H9 (cell line): ENCODE data around the gene CPSF4L. TPM values are rescaled to one million over a fixed set of nuclear protein-coding genes. Genes with fewer than 3 reads are reported as not detected.

Experiments
- DNase-seq: peaks from one replicate; pipeline ENCODE4 v3.0.0-alpha.2; 2017
- H2AFZ ChIP-seq: one replicate; pipeline ENCODE4 v1.6.1; 2013; ENCODE audit warnings: mild to moderate bottlenecking, low read length, control low read depth, moderate library complexity
- H2AK5ac ChIP-seq: 2 replicates; pipeline ENCODE4 v1.6.1; 2013; ENCODE audit warnings: low read length, control low read depth, mixed read lengths; ENCODE audit not compliant: insufficient read length
- H2BK120ac ChIP-seq: one replicate; pipeline ENCODE4 v1.6.1; 2013; ENCODE audit warnings: low read depth, mild to moderate bottlenecking, low read length, control low read depth, inconsistent platforms; ENCODE audit not compliant: poor library complexity, severe bottlenecking
- H2BK12ac ChIP-seq: 2 replicates; pipeline ENCODE4 v1.6.1; 2013; ENCODE audit warnings: low read length, control low read depth, mixed read lengths, low read depth; ENCODE audit not compliant: insufficient read length
- H2BK15ac ChIP-seq: 2 replicates; pipeline ENCODE4 v1.6.1; 2013; ENCODE audit warnings: low read depth, low read length, control low read depth
- H2BK20ac ChIP-seq: one replicate; pipeline ENCODE4 v1.6.1; 2013; ENCODE audit warnings: low read depth, mild to moderate bottlenecking, low read length, control low read depth, inconsistent platforms; ENCODE audit not compliant: poor library complexity, severe bottlenecking
- H2BK5ac ChIP-seq: 2 replicates; pipeline ENCODE4 v1.6.1; 2013; ENCODE audit warnings: low read length, control low read depth, mixed read lengths; ENCODE audit not compliant: insufficient read length
- H3K14ac ChIP-seq: 2 replicates; pipeline ENCODE4 v1.6.1; 2013; ENCODE audit warnings: low read length, control low read depth; ENCODE audit not compliant: insufficient read depth
- H3K18ac ChIP-seq: 2 replicates; pipeline ENCODE4 v1.6.1; 2013; ENCODE audit warnings: low read depth, mild to moderate bottlenecking, mixed read lengths, low read length, control low read depth; ENCODE audit not compliant: insufficient read length
- H3K23ac ChIP-seq: 2 replicates; pipeline ENCODE4 v1.6.1; 2013; ENCODE audit warnings: low read length, control low read depth, mixed read lengths, low read depth; ENCODE audit not compliant: insufficient read length
- H3K23me2 ChIP-seq: 2 replicates; pipeline ENCODE4 v1.6.1; 2013; ENCODE audit warnings: low read depth, mild to moderate bottlenecking, mixed read lengths, low read length, control low read depth; ENCODE audit not compliant: insufficient read length, poor library complexity, severe bottlenecking
- H3K27ac ChIP-seq: 2 replicates; pipeline ENCODE4 v1.5.1; 2013; ENCODE audit warnings: low read length, control low read depth, mixed read lengths, low read depth; ENCODE audit not compliant: insufficient read length
- H3K27me3 ChIP-seq: 2 replicates; pipeline ENCODE4 v1.6.1; 2013; ENCODE audit warnings: low read length, control low read depth, inconsistent platforms; ENCODE audit not compliant: insufficient read depth
- H3K4ac ChIP-seq: 2 replicates; pipeline ENCODE4 v1.6.1; 2013; ENCODE audit warnings: low read depth, mild to moderate bottlenecking, control low read depth, inconsistent platforms, low read length, moderate library complexity
- H3K4me1 ChIP-seq: 2 replicates; pipeline ENCODE4 v1.6.1; 2013; ENCODE audit warnings: low read length, control low read depth, inconsistent platforms; ENCODE audit not compliant: insufficient read depth
- H3K4me2 ChIP-seq: 2 replicates; pipeline ENCODE4 v1.6.1; 2013; ENCODE audit warnings: low read length, control low read depth, mixed read lengths; ENCODE audit not compliant: insufficient read length, insufficient read depth
- H3K56ac ChIP-seq: 2 replicates; pipeline ENCODE4 v1.6.1; 2013; ENCODE audit warnings: low read depth, mild to moderate bottlenecking, mixed read lengths, low read length, control low read depth; ENCODE audit not compliant: insufficient read length
- H3K79me1 ChIP-seq: 2 replicates; pipeline ENCODE4 v1.6.1; 2013; ENCODE audit warnings: low read depth, mild to moderate bottlenecking, moderate library complexity, low read length, control low read depth, inconsistent platforms; ENCODE audit not compliant: insufficient read depth, poor library complexity, severe bottlenecking
- H3K79me2 ChIP-seq: 2 replicates; pipeline ENCODE4 v1.6.1; 2013; ENCODE audit warnings: low read length, control low read depth, inconsistent platforms; ENCODE audit not compliant: insufficient read depth
- H3K9ac ChIP-seq: 2 replicates; pipeline ENCODE4 v1.6.1; 2013; ENCODE audit warnings: low read length, control low read depth, mixed read lengths; ENCODE audit not compliant: insufficient read length; ENCODE audit errors: extremely low read depth
- H3K9me3 ChIP-seq: one replicate; pipeline ENCODE4 v1.6.1; 2013; ENCODE audit warnings: low read depth, low read length, inconsistent platforms; ENCODE audit not compliant: control insufficient read depth
- H3T11ph ChIP-seq: one replicate; pipeline ENCODE4 v1.6.1; 2013; ENCODE audit warnings: mild to moderate bottlenecking, low read length, control low read depth, inconsistent platforms
- H4K20me1 ChIP-seq: one replicate; pipeline ENCODE4 v1.6.1; 2013; ENCODE audit not compliant: control insufficient read depth, insufficient read length, insufficient read depth
- H4K5ac ChIP-seq: 2 replicates; pipeline ENCODE4 v1.6.1; 2013; ENCODE audit warnings: low read depth, mild to moderate bottlenecking, mixed read lengths, low read length, control low read depth; ENCODE audit not compliant: insufficient read length
- H4K8ac ChIP-seq: replicated peaks from 2 replicates; pipeline ENCODE4 v1.6.1; 2013; ENCODE audit warnings: low read length, control low read depth, mixed read lengths, low read depth; ENCODE audit not compliant: insufficient read length
- H4K91ac ChIP-seq: 2 replicates; pipeline ENCODE4 v1.6.1; 2013; ENCODE audit warnings: low read depth, mild to moderate bottlenecking, moderate library complexity, mixed read lengths, low read length, control low read depth; ENCODE audit not compliant: insufficient read length
- H3K27ac Mint-ChIP-seq, 3 experiments: 2 replicates in 2 of 3; 3 replicates in 1 of 3; pipeline ENCODE4 v1.8.0; 2020 to 2021; ENCODE audit warnings: mixed read lengths in 3 of 3, mild to moderate bottlenecking in 1 of 3, moderate library complexity in 1 of 3
- H3K27me3 Mint-ChIP-seq: 2 replicates; pipeline ENCODE4 v1.8.0; 2021; ENCODE audit warnings: low read depth, mild to moderate bottlenecking, moderate library complexity, mixed read lengths
- H3K36me3 Mint-ChIP-seq, 3 experiments: 2 replicates in 2 of 3; 3 replicates in 1 of 3; pipeline ENCODE4 v1.8.0; 2020 to 2021; ENCODE audit warnings: low read depth in 3 of 3, mixed read lengths in 3 of 3; ENCODE audit not compliant: insufficient read depth in 1 of 3
- H3K4me1 Mint-ChIP-seq, 2 experiments: 2 replicates each; pipeline ENCODE4 v1.8.0; 2020; ENCODE audit warnings: mixed read lengths in 2 of 2
- H3K4me3 Mint-ChIP-seq, 2 experiments: 2 replicates in 1 of 2; 3 replicates in 1 of 2; pipeline ENCODE4 v1.8.0; 2020 to 2021; ENCODE audit warnings: mild to moderate bottlenecking in 2 of 2, mixed read lengths in 2 of 2, moderate library complexity in 1 of 2
- H3K9me3 Mint-ChIP-seq, 2 experiments: 2 replicates in 1 of 2; 3 replicates in 1 of 2; pipeline ENCODE4 v1.8.0; 2020; ENCODE audit warnings: mild to moderate bottlenecking in 2 of 2, mixed read lengths in 2 of 2, moderate library complexity in 1 of 2
- CTCF ChIP-seq: fragments of 200-600 bp; sonication (generic); conservative IDR thresholded peaks from 3 replicates; pipeline ENCODE4 v1.8.0; 2021; ENCODE audit warnings: antibody characterized with exemption, mild to moderate bottlenecking
- total RNA-seq: library from RNA; stranded (reverse); gene quantifications from 2 replicates; pipeline ENCODE4 v1.2.1, GENCODE V29; 2021

Gene CPSF4L
- total RNA-seq, 1 experiment from 2014 or later = not detected

DNA sequence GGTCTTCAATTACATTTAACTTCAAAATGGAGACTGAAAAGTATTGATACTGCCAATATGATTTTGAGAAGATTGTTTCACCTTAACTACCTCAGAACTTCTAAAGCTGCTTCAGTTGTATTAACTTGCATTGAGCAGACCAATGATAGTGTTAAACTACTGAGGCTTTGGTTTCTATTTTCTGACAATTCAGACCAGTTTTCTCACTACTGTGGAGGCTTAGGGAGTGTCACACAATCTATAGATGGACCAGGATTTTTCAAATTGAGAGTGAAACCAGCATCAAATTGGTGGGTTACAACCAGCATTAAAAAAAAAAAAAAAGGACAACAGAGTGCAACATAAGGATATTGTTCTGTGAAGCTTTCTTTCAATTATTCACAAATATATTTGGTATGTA lies 47.7 kb downstream of the CPSF4L start:
- peaks cover 10 to 38% (median 24%) of the 10 kb centered on the region in 3 experiments; a peak in 6 of 7 replicates for H3K36me3 Mint-ChIP-seq
- H4K5ac ChIP-seq = no peak overlapping the region

More for the DNA sequence above, 47.7 kb downstream of the CPSF4L start:
- no peak overlapping the region for H2BK12ac ChIP-seq
- peaks cover 4% of the 10 kb centered on the region; the same call in 1 of the 2 replicates for H3K79me2 ChIP-seq
- no peak overlapping the region for H2AFZ ChIP-seq
- no peak overlapping the region for H4K91ac ChIP-seq
- no peak overlapping the region for H3K4me3 Mint-ChIP-seq
- no peak overlapping the region for H2AK5ac ChIP-seq
- H3K23me2 ChIP-seq = no peaks in the 10 kb centered on the region
- no peak overlapping the region for H2BK20ac ChIP-seq
- H2BK15ac ChIP-seq = no peak overlapping the region
- H3K4me2 ChIP-seq = no peak overlapping the region
- no peak overlapping the region for H4K8ac ChIP-seq
- H2BK120ac ChIP-seq = no peak overlapping the region
- H3K27me3 ChIP-seq = no peaks in the 10 kb centered on the region
- H3K27ac Mint-ChIP-seq = no peak overlapping the region
- DNase-seq = no peak
- TF ChIP-seq CTCF = no peak
- H3K9me3 Mint-ChIP-seq = no peaks in the 10 kb centered on the region
- H3K14ac ChIP-seq = no peak overlapping the region
- H4K20me1 ChIP-seq = no peaks in the 10 kb centered on the region
- no peak overlapping the region for H3K4ac ChIP-seq
- H3K4me1 ChIP-seq = peaks cover 5% of the 10 kb centered on the region
- no peak overlapping the region for H3K9ac ChIP-seq
- H2BK5ac ChIP-seq = no peak overlapping the region
- H3K4me1 Mint-ChIP-seq = peaks cover 17% of the 10 kb centered on the region in 2 experiments
- H3K27me3 Mint-ChIP-seq = no peaks in the 10 kb centered on the region
- no peak overlapping the region for H3T11ph ChIP-seq
- no peaks in the 10 kb centered on the region for H3K9me3 ChIP-seq
- H3K18ac ChIP-seq = no peak overlapping the region
- H3K23ac ChIP-seq = no peak overlapping the region
- no peaks in the 10 kb centered on the region for H3K79me1 ChIP-seq
- H3K27ac ChIP-seq = no peak overlapping the region
- no peak overlapping the region for H3K56ac ChIP-seq
